HG03571 (cell line): Measurements from ENCODE around the gene TMEM100.

ENCODE experiments used
- ATAC-seq: cut with Tn5 transposase; IDR thresholded peaks from one replicate; pipeline ENCODE4 v1.9.1; 2021; ENCODE audit not compliant: unreplicated experiment

Gene TMEM100

GRCh38 chr17:55720919-55721836, 1.5 kb downstream of the TMEM100 start:
- no peak for ATAC-seq

GRCh38 chr17:55717898-55718735, 4.5 kb downstream of the TMEM100 start:
- ATAC-seq = peak; percentile 57

- no peak for ATAC-seq
Observed at GRCh38 chr17:55717432-55717831, 5.2 kb downstream of the TMEM100 start.

- no peak for ATAC-seq
Observed at GRCh38 chr17:55710829-55711496, 11.7 kb downstream of the TMEM100 start.

- no peak for ATAC-seq
Observed at GRCh38 chr17:55710410-55710809, 12.3 kb downstream of the TMEM100 start.

- ATAC-seq = no peak
Observed at GRCh38 chr17:55709984-55710383, 12.7 kb downstream of the TMEM100 start.

- ATAC-seq = no peak
Observed at GRCh38 chr17:55709440-55709839, 13.2 kb downstream of the TMEM100 start.

GRCh38 chr17:55708175-55708974, 14.3 kb downstream of the TMEM100 start:
- ATAC-seq = no peak

- ATAC-seq = no peak
Observed at GRCh38 chr17:55706808-55707773, 15.6 kb downstream of the TMEM100 start.

- ATAC-seq = no peak
Observed at GRCh38 chr17:55705847-55706246, 16.8 kb downstream of the TMEM100 start.

- ATAC-seq = no peak
Observed at GRCh38 chr17:55704401-55704800, 18.3 kb downstream of the TMEM100 start.

GRCh38 chr17:55702150-55702549, 20.5 kb downstream of the TMEM100 start:
- no peak for ATAC-seq

- no peak for ATAC-seq
Observed at GRCh38 chr17:55699181-55699860, 23.3 kb downstream of the TMEM100 start.

- no peak for ATAC-seq
Observed at GRCh38 chr17:55694286-55694910, 28.3 kb downstream of the TMEM100 start.

- no peak for ATAC-seq
Observed at GRCh38 chr17:55693254-55694216, 29.1 kb downstream of the TMEM100 start.

- no peak for ATAC-seq
Observed at GRCh38 chr17:55692276-55692675, 30.4 kb downstream of the TMEM100 start.

GRCh38 chr17:55691666-55692065, 31.0 kb downstream of the TMEM100 start:
- no peak for ATAC-seq
